ACC112 (cell line): ENCODE results near the gene OTOS.

Experiments
- H2AFZ ChIP-seq: fragments of 200-600 bp; sonication (generic); one replicate; pipeline ENCODE4 v1.6.0; 2017; ENCODE audit warnings: antibody characterized with exemption, low read length; ENCODE audit not compliant: unreplicated experiment
- H3K27ac ChIP-seq: fragments of 200-600 bp; sonication (generic); 2 replicates; pipeline ENCODE4 v1.5.1; 2014; ENCODE audit warnings: low read depth, mild to moderate bottlenecking, antibody characterized with exemption, low read length, moderate library complexity
- H3K27me3 ChIP-seq: fragments of 200-600 bp; sonication (generic); 2 replicates; pipeline ENCODE4 v1.6.1; 2014; ENCODE audit warnings: mild to moderate bottlenecking, antibody characterized with exemption, low read length, moderate library complexity, mixed read lengths; ENCODE audit not compliant: insufficient read depth
- H3K36me3 ChIP-seq: fragments of 200-600 bp; sonication (generic); 2 replicates; pipeline ENCODE4 v1.6.1; 2016; ENCODE audit warnings: mild to moderate bottlenecking, antibody characterized with exemption, low read length, moderate library complexity, mixed read lengths; ENCODE audit not compliant: insufficient read depth
- H3K4me1 ChIP-seq: fragments of 200-600 bp; sonication (generic); one replicate; pipeline ENCODE4 v1.6.1; 2016; ENCODE audit warnings: low read length, mixed read lengths; ENCODE audit not compliant: insufficient read depth, unreplicated experiment, control insufficient read depth
- H3K4me3 ChIP-seq: fragments of 200-600 bp; sonication (generic); 2 replicates; pipeline ENCODE4 v1.5.1; 2014; ENCODE audit warnings: mild to moderate bottlenecking, low read depth, low read length
- H3K79me2 ChIP-seq: fragments of 200-600 bp; sonication (generic); one replicate; pipeline ENCODE4 v1.6.0; 2016; ENCODE audit warnings: low read length; ENCODE audit not compliant: control insufficient read depth, unreplicated experiment, insufficient read depth

OTOS gene

GRCh38 chr2:240142256-240142775, 1.9 kb upstream of the OTOS start:
- no peak overlapping the region for H3K4me3 ChIP-seq
- no peak overlapping the region for H3K27ac ChIP-seq
- no peak overlapping the region for H2AFZ ChIP-seq
- no peaks in the 10 kb centered on the region for H3K36me3 ChIP-seq
- peaks cover 7% of the 10 kb centered on the region for H3K4me1 ChIP-seq
- no peaks in the 10 kb centered on the region for H3K79me2 ChIP-seq
- H3K27me3 ChIP-seq, result peaks cover 7% of the 10 kb centered on the region

GRCh38 chr2:240141736-240142135, 1.3 kb upstream of the OTOS start:
- Histone ChIP-seq H3K4me1 (peaks cover 7% of the 10 kb centered on the region), H3K36me3 (no peaks in the 10 kb centered on the region), H2AFZ (no peak overlapping the region), H3K79me2 (no peaks in the 10 kb centered on the region), H3K27me3 (peaks cover 7% of the 10 kb centered on the region), H3K27ac (no peak overlapping the region), H3K4me3 (no peak overlapping the region)

GRCh38 chr2:240140920-240141319, 462 bp upstream of the OTOS start:
- Histone ChIP-seq H3K27me3 (peaks cover 7% of the 10 kb centered on the region), H3K36me3 (no peaks in the 10 kb centered on the region), H3K27ac (no peak overlapping the region), H3K4me1 (peaks cover 7% of the 10 kb centered on the region), H2AFZ (no peak overlapping the region), H3K4me3 (no peak overlapping the region), H3K79me2 (peaks cover under 1% of the 10 kb centered on the region)

- peaks cover 7% of the 10 kb centered on the region; the same call in 1 of the 2 replicates for H3K27me3 ChIP-seq
- no peak overlapping the region for H3K4me3 ChIP-seq
- H2AFZ ChIP-seq, result no peak overlapping the region
- peaks cover 12% of the 10 kb centered on the region for H3K4me1 ChIP-seq
- peaks cover 11% of the 10 kb centered on the region for H3K79me2 ChIP-seq
- H3K27ac ChIP-seq, result no peak overlapping the region
- H3K36me3 ChIP-seq, result no peaks in the 10 kb centered on the region
These were observed 628 bp downstream of the OTOS start for GRCh38 chr2:240139666-240140393.

GRCh38 chr2:240139011-240139441, 1.4 kb downstream of the OTOS start:
- no peak overlapping the region for H3K4me3 ChIP-seq
- H3K79me2 ChIP-seq, result peaks cover 19% of the 10 kb centered on the region
- peaks cover 9% of the 10 kb centered on the region for H3K4me1 ChIP-seq
- no peak overlapping the region for H2AFZ ChIP-seq
- peaks cover 7% of the 10 kb centered on the region; the same call in 1 of the 2 replicates for H3K27me3 ChIP-seq
- H3K27ac ChIP-seq, result no peak overlapping the region
- H3K36me3 ChIP-seq, result no peaks in the 10 kb centered on the region

GRCh38 chr2:240138254-240138984, 2.0 kb downstream of the OTOS start:
- peaks cover 7% of the 10 kb centered on the region; the same call in 1 of the 2 replicates for H3K27me3 ChIP-seq
- no peak overlapping the region for H3K27ac ChIP-seq
- peaks cover 23% of the 10 kb centered on the region for H3K79me2 ChIP-seq
- H3K36me3 ChIP-seq, result no peaks in the 10 kb centered on the region
- no peak overlapping the region for H3K4me3 ChIP-seq
- H3K4me1 ChIP-seq, result peaks cover 7% of the 10 kb centered on the region
- H2AFZ ChIP-seq, result no peak overlapping the region

- Histone ChIP-seq H3K27ac (no peak overlapping the region), H3K4me3 (no peak overlapping the region), H3K36me3 (peaks cover 5% of the 10 kb centered on the region), H3K27me3 (peaks cover 7% of the 10 kb centered on the region; the same call in 1 of the 2 replicates), H3K79me2 (peaks cover 26% of the 10 kb centered on the region), H2AFZ (no peak overlapping the region), H3K4me1 (peaks cover 7% of the 10 kb centered on the region)
These were observed 2.7 kb downstream of the OTOS start for GRCh38 chr2:240137596-240138253.

GRCh38 chr2:240136671-240137292, 3.7 kb downstream of the OTOS start:
- Histone ChIP-seq H3K27ac (no peak overlapping the region), H3K4me1 (peaks cover 7% of the 10 kb centered on the region), H3K36me3 (peaks cover 9% of the 10 kb centered on the region), H3K27me3 (peaks cover 7% of the 10 kb centered on the region; the same call in 1 of the 2 replicates), H3K4me3 (peak overlapping the region; percentile 97), H2AFZ (peak overlapping the region; percentile 85), H3K79me2 (peaks cover 26% of the 10 kb centered on the region)

- peaks cover 5% of the 10 kb centered on the region; the same call in 1 of the 2 replicates for H3K27me3 ChIP-seq
- H2AFZ ChIP-seq, result peak within 1 kb of the TSS; percentile 85
- peak within 1 kb of the TSS; percentile 97 for H3K4me3 ChIP-seq
- H3K4me1 ChIP-seq, result peaks cover 7% of the 10 kb centered on the region
- H3K27ac ChIP-seq, result no peak within 1 kb of the TSS
- H3K79me2 ChIP-seq, result peaks cover 26% of the 10 kb centered on the region
- peaks cover 9% of the 10 kb centered on the region for H3K36me3 ChIP-seq
These were observed 4.3 kb downstream of the OTOS start, which contains the start of gene COPS9 for GRCh38 chr2:240136013-240136670. TSS of gene COPS9 (minus strand) at chr2:240136305. CDS start at chr2:240136284, 21 bp downstream.

GRCh38 chr2:240135706-240136012, 4.8 kb downstream of the OTOS start:
- Histone ChIP-seq H3K79me2 (peaks cover 26% of the 10 kb centered on the region), H3K4me1 (peaks cover 7% of the 10 kb centered on the region), H3K27ac (no peak overlapping the region), H3K27me3 (no peaks in the 10 kb centered on the region), H3K4me3 (peak overlapping the region; percentile 97), H3K36me3 (peaks cover 13% of the 10 kb centered on the region), H2AFZ (no peak overlapping the region)
